ENCODE measurements around the gene CDH6.

GRCh38 chr5:31322946-31323345, 129.5 kb downstream of the CDH6 start:
- no peak for TF ChIP-seq POLR2A (IDR thresholded peaks at IDR 0.05; ENCODE audit: borderline replicate concordance, extremely low read depth, insufficient read depth, insufficient read length)
- TF ChIP-seq, protein P1, sequence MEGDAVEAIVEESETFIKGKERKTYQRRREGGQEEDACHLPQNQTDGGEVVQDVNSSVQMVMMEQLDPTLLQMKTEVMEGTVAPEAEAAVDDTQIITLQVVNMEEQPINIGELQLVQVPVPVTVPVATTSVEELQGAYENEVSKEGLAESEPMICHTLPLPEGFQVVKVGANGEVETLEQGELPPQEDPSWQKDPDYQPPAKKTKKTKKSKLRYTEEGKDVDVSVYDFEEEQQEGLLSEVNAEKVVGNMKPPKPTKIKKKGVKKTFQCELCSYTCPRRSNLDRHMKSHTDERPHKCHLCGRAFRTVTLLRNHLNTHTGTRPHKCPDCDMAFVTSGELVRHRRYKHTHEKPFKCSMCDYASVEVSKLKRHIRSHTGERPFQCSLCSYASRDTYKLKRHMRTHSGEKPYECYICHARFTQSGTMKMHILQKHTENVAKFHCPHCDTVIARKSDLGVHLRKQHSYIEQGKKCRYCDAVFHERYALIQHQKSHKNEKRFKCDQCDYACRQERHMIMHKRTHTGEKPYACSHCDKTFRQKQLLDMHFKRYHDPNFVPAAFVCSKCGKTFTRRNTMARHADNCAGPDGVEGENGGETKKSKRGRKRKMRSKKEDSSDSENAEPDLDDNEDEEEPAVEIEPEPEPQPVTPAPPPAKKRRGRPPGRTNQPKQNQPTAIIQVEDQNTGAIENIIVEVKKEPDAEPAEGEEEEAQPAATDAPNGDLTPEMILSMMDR (IDR thresholded peaks at IDR 0.05 in 2 of 3, conservative IDR thresholded peaks at IDR 0.05 in 1 of 3; ENCODE audit: borderline replicate concordance in 1 of 3, insufficient read depth in 1 of 3, low read depth in 2 of 3, low read length in 2 of 3) = no peak
- no peak for TF ChIP-seq RAD21 (IDR thresholded peaks at IDR 0.05; ENCODE audit: low read depth)
- no peak for TF ChIP-seq REST (IDR thresholded peaks at IDR 0.05; ENCODE audit: low read depth)
- TF ChIP-seq MAX (IDR thresholded peaks at IDR 0.05) = no peak
